ENCODE results near the gene FOXD2. TPM values are rescaled to one million over a fixed set of nuclear protein-coding genes. Genes with fewer than 3 reads are reported as not detected.

The FOXD2 gene
- total and polyA plus RNA-seq, 8 donors: 0.02 to 0.19 (median 0.07) TPM

GRCh38 chr1:47409311-47410067, 28.4 kb upstream of the FOXD2 start:
- 78 to 82% methylated on average over 12 of the region's 12 CpGs for WGBS, 2 donors
- Histone ChIP-seq H3K27me3 (peaks cover 0 to 4% (median 0%) of the 10 kb centered on the region in 4 donors), H3K4me3 (no peak overlapping the region), H3K4me1 (no peaks in the 10 kb centered on the region), H3K36me3 (no peaks in the 10 kb centered on the region), H3K27ac (no peak overlapping the region), H3K9me3 (no peaks in the 10 kb centered on the region)
- TF ChIP-seq, protein P1, sequence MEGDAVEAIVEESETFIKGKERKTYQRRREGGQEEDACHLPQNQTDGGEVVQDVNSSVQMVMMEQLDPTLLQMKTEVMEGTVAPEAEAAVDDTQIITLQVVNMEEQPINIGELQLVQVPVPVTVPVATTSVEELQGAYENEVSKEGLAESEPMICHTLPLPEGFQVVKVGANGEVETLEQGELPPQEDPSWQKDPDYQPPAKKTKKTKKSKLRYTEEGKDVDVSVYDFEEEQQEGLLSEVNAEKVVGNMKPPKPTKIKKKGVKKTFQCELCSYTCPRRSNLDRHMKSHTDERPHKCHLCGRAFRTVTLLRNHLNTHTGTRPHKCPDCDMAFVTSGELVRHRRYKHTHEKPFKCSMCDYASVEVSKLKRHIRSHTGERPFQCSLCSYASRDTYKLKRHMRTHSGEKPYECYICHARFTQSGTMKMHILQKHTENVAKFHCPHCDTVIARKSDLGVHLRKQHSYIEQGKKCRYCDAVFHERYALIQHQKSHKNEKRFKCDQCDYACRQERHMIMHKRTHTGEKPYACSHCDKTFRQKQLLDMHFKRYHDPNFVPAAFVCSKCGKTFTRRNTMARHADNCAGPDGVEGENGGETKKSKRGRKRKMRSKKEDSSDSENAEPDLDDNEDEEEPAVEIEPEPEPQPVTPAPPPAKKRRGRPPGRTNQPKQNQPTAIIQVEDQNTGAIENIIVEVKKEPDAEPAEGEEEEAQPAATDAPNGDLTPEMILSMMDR (IDR thresholded peaks at IDR 0.05): no peak
- DNase-seq: no peak
- intact Hi-C loops (cut with DNase I): loop anchor here in 1 of 3 donors (10.0 kb wide), 1 partner anchor 225 kb away; no protein-coding TSS in a partner anchor
- FAIRE-seq: no peak
- ATAC-seq: peak in 1 of 4 donors; percentile 27

- TF ChIP-seq, protein P1 (IDR thresholded peaks at IDR 0.05): no peak
- no peaks in the 10 kb centered on the region for H3K9me3 ChIP-seq
- no peak for FAIRE-seq
- H3K27me3 ChIP-seq: peaks cover 0 to 4% (median 0%) of the 10 kb centered on the region in 4 donors
- intact Hi-C loops (cut with DNase I): loop anchor here in 1 of 3 donors (10.0 kb wide), 1 partner anchor 225 kb away; no protein-coding TSS in a partner anchor
- no peak overlapping the region for H3K27ac ChIP-seq
- H3K4me3 ChIP-seq: no peak overlapping the region
- no peak for ATAC-seq
- DNase-seq: no peak
- no peaks in the 10 kb centered on the region for H3K4me1 ChIP-seq
- no peaks in the 10 kb centered on the region for H3K36me3 ChIP-seq
- 44 to 50% methylated on average over 3 of the region's 3 CpGs for WGBS, 2 donors
Observed at GRCh38 chr1:47410068-47410455, 27.8 kb upstream of the FOXD2 start.

GRCh38 chr1:47411436-47411835, 26.4 kb upstream of the FOXD2 start:
- Histone ChIP-seq H3K4me1 (no peaks in the 10 kb centered on the region), H3K4me3 (no peak overlapping the region), H3K27ac (no peak overlapping the region), H3K36me3 (no peaks in the 10 kb centered on the region), H3K9me3 (no peaks in the 10 kb centered on the region), H3K27me3 (peaks cover 0 to 4% (median 0%) of the 10 kb centered on the region in 4 donors)
- FAIRE-seq (no peak), ATAC-seq (no peak), DNase-seq (no peak)
- WGBS, 2 donors: 39 to 43% methylated on average over 2 of the region's 2 CpGs
- TF ChIP-seq, protein P1 (IDR thresholded peaks at IDR 0.05): no peak
- intact Hi-C loops (cut with DNase I): loop anchor here in 1 of 3 donors (10.0 kb wide), 1 partner anchor 227 kb away; no protein-coding TSS in a partner anchor

DNA sequence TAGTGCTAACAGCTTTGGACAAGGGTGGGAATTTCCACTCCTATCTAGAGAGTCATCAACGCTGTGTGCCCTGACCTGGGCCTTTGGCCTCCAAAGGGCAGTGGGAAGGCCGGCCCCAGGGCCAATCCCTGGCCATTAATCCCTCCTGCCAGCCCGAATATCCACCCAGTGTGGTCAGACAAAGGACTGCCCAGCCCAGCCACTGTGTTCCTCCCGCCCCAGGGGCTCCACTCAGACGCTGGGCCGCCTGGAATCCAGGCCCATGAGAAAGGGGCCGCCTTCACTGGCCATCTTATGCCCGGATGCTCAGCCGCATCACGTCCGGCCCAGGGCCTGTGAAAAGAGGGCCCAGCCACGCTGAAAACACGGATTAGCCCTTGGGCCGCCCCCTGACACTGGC, 25.4 kb upstream of the FOXD2 start:
- DNase-seq (no peak), FAIRE-seq (no peak), ATAC-seq (no peak)
- Histone ChIP-seq H3K36me3 (no peaks in the 10 kb centered on the region), H3K9me3 (no peaks in the 10 kb centered on the region), H3K4me3 (no peak overlapping the region), H3K4me1 (no peaks in the 10 kb centered on the region), H3K27me3 (no peaks in the 10 kb centered on the region), H3K27ac (no peak overlapping the region)
- intact Hi-C loops (cut with DNase I): loop anchor here in 1 of 3 donors (10.0 kb wide), 1 partner anchor 228 kb away; no protein-coding TSS in a partner anchor
- TF ChIP-seq, protein P1 (IDR thresholded peaks at IDR 0.05): no peak
- 79 to 84% methylated on average over 14 of the region's 14 CpGs for WGBS, 2 donors
